Natural killer cell (primary cell): ENCODE measurements around the gene C2. TPM values are rescaled to one million over a fixed set of nuclear protein-coding genes. Genes with fewer than 3 reads are reported as not detected.

Source experiments
- ATAC-seq, 3 donors: fragments of 150-1000 bp in 2 of 3; fragments of 200-7000 bp in 1 of 3; cut with Tn5 transposase; 1 replicate in 1 of 3; 2 replicates in 2 of 3; pipeline ENCODE4 v1.10.0; 2021; ENCODE audit warnings: mild to moderate bottlenecking in 2 of 3, moderate library complexity in 2 of 3
- DNase-seq, 2 donors: peaks; one replicate each; pipeline versions ENCODE4 v3.0.0 to v3.0.0-alpha.2; 2013 to 2021; ENCODE audit warnings: mixed read lengths in 1 of 2
- H3K27ac ChIP-seq: one replicate; pipeline ENCODE4 v1.5.1; 2013; ENCODE audit warnings: mild to moderate bottlenecking, low read length
- H3K27me3 ChIP-seq: one replicate; pipeline ENCODE4 v1.6.1; 2013; ENCODE audit warnings: low read length; ENCODE audit not compliant: control insufficient read depth, insufficient read depth
- H3K36me3 ChIP-seq: one replicate; pipeline ENCODE4 v1.6.1; 2013; ENCODE audit warnings: low read length; ENCODE audit not compliant: control insufficient read depth, insufficient read depth
- H3K4me1 ChIP-seq: one replicate; pipeline ENCODE4 v1.6.1; 2013; ENCODE audit warnings: low read length; ENCODE audit not compliant: control insufficient read depth, insufficient read depth
- H3K4me3 ChIP-seq: one replicate; pipeline ENCODE4 v1.5.1; 2013; ENCODE audit warnings: low read length
- H3K9me3 ChIP-seq: one replicate; pipeline ENCODE4 v1.6.1; 2013; ENCODE audit warnings: low read length; ENCODE audit not compliant: control insufficient read depth, insufficient read depth
- H3K27ac Mint-ChIP-seq, 2 donors: one replicate each; pipeline ENCODE4 v1.8.0; 2022; ENCODE audit warnings: mild to moderate bottlenecking in 2 of 2, mixed read lengths in 2 of 2, moderate library complexity in 1 of 2
- H3K27me3 Mint-ChIP-seq, 2 donors: one replicate each; pipeline ENCODE4 v1.8.0; 2022; ENCODE audit warnings: low read depth in 2 of 2, mixed read lengths in 2 of 2
- H3K36me3 Mint-ChIP-seq: one replicate; pipeline ENCODE4 v1.8.0; 2022; ENCODE audit warnings: mixed read lengths
- H3K4me1 Mint-ChIP-seq, 2 donors: one replicate each; pipeline ENCODE4 v1.8.0; 2022; ENCODE audit warnings: mixed read lengths in 2 of 2
- H3K4me3 Mint-ChIP-seq: one replicate; pipeline ENCODE4 v1.8.0; 2022; ENCODE audit warnings: mild to moderate bottlenecking, moderate library complexity, mixed read lengths
- H3K9me3 Mint-ChIP-seq, 2 donors: one replicate each; pipeline ENCODE4 v1.8.0; 2022; ENCODE audit warnings: mixed read lengths in 2 of 2
- WGBS: methylation state at CpG from one replicate; pipeline ENCODE4 v1.1.7; 2013; ENCODE audit warnings: missing lambda C conversion rate; ENCODE audit not compliant: insufficient coverage; 5-methylcytosine and 5-hydroxymethylcytosine counted together
- intact Hi-C: fragments of 100-400 bp; cut with micrococcal nuclease; formaldehyde crosslinking; loops from one replicate; pipeline ENCODE4 v1.14.2; 2022
- total RNA-seq, 4 donors: library from RNA; stranded (reverse); fragments of 120-200 nt in 1 of 4; gene quantifications; one replicate each; pipeline versions ENCODE4 v1.2.3 to v1.2.4, GENCODE V29; 2013 to 2022
- TF ChIP-seq, protein P1 (sequence below): fragments of 200-600 bp; IDR thresholded peaks from one replicate; pipeline ENCODE4 v1.8.0; 2022; ENCODE audit warnings: antibody characterized with exemption

The C2 gene
- total RNA-seq, 3 donors from 2014 or later (not counting 1 experiment from before 2014, with no cell fraction given) = 0.55 to 1.3 (median 1.0) TPM

DNA sequence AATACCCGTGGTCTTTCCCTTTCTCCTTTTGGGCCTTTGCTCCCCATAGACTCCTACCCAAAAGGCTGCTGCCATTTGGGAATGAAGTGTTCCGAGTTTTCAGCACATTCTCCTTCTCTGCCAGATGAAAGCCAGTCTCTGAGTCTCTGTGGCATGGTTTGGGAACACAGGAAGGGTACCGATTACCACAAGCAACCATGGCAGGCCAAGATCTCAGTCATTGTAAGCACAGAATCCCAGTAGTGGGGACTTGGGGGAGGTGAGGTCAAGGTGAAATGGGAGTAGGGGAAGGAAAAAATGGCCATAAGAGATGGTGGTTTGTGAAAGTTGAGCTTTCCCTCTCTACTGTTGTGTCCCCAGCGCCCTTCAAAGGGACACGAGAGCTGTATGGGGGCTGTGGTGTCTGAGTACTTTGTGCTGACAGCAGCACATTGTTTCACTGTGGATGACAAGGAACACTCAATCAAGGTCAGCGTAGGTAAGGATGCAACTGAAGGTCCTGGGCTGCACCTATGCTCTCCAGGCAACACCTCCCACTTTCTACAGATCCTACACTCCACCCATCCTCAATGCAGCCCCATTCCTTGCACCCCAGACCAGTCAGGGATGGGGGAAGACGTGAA, 22.5 kb downstream of the C2 start:
- DNase-seq (no peak), ATAC-seq (no peak)
- Mint-ChIP-seq H3K4me3 (no peak overlapping the region), H3K27me3 (peaks cover 7 to 14% of the 10 kb centered on the region in 2 donors), H3K36me3 (peaks cover 12% of the 10 kb centered on the region), H3K9me3 (no peaks in the 10 kb centered on the region), H3K4me1 (peaks cover 0 to 8% of the 10 kb centered on the region in 2 donors), H3K27ac (peak overlapping the region in 1 of 2 donors; percentile 35)
- Histone ChIP-seq H3K27me3 (no peaks in the 10 kb centered on the region), H3K9me3 (no peaks in the 10 kb centered on the region), H3K36me3 (peaks cover 30% of the 10 kb centered on the region), H3K4me3 (no peak overlapping the region), H3K4me1 (no peaks in the 10 kb centered on the region), H3K27ac (no peak overlapping the region)
- TF ChIP-seq, protein P1, sequence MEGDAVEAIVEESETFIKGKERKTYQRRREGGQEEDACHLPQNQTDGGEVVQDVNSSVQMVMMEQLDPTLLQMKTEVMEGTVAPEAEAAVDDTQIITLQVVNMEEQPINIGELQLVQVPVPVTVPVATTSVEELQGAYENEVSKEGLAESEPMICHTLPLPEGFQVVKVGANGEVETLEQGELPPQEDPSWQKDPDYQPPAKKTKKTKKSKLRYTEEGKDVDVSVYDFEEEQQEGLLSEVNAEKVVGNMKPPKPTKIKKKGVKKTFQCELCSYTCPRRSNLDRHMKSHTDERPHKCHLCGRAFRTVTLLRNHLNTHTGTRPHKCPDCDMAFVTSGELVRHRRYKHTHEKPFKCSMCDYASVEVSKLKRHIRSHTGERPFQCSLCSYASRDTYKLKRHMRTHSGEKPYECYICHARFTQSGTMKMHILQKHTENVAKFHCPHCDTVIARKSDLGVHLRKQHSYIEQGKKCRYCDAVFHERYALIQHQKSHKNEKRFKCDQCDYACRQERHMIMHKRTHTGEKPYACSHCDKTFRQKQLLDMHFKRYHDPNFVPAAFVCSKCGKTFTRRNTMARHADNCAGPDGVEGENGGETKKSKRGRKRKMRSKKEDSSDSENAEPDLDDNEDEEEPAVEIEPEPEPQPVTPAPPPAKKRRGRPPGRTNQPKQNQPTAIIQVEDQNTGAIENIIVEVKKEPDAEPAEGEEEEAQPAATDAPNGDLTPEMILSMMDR = no peak
- 94% methylated on average over 7 of the region's 7 CpGs for WGBS
- intact Hi-C loops = no loop called here

DNA sequence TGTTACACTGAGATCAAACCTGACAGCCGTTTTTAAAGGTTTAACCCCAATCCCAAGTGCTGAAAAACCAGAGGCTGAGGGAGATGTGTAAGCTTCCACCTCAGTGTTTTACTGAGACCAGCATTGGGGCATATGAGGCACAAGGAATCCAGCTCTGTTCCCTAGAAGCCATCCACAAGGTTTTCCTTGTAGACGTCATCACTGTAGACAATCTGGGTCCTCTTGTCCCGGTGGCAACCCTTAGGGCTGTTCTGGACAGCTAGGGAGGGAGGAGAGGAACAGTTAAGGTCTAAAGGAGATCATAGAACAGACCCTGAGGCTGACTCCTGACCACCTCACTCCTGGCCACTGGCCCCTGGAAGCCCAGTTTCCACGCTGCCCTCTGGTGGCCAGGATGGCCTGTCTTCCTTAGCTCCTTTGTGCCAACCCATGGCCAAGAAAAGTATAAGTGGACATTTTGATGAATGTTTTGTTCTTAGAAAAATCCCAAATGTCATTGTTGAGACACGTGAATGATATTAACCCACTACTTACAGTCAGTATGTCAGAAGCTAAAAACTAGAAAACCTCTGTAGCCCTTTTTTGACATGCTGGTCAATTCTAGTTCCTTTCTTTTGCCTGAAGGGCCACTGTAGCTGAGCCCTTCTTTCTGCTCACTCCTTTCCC, 24.8 kb downstream of the C2 start:
- TF ChIP-seq, protein P1 = peak; percentile 52
- peaks cover 3 to 11% of the 10 kb centered on the region in 2 donors for H3K4me1 Mint-ChIP-seq
- no peaks in the 10 kb centered on the region for H3K9me3 ChIP-seq
- no peak overlapping the region for H3K4me3 Mint-ChIP-seq
- no peak overlapping the region for H3K27ac ChIP-seq
- WGBS = 77% methylated on average over 5 of the region's 5 CpGs
- peaks cover 43% of the 10 kb centered on the region for H3K36me3 ChIP-seq
- no peak overlapping the region for H3K4me3 ChIP-seq
- no peaks in the 10 kb centered on the region for H3K4me1 ChIP-seq
- no peaks in the 10 kb centered on the region for H3K27me3 ChIP-seq
- intact Hi-C loops = no loop called here
- no peaks in the 10 kb centered on the region for H3K27me3 Mint-ChIP-seq
- DNase-seq (peak in 1 of 2 donors; percentile 59), ATAC-seq (peak; percentile 50 to 73 (median 65))
- peak overlapping the region in 1 of 2 donors; percentile 19 for H3K27ac Mint-ChIP-seq
- peaks cover 14% of the 10 kb centered on the region for H3K36me3 Mint-ChIP-seq
- H3K9me3 Mint-ChIP-seq = no peaks in the 10 kb centered on the region

DNA sequence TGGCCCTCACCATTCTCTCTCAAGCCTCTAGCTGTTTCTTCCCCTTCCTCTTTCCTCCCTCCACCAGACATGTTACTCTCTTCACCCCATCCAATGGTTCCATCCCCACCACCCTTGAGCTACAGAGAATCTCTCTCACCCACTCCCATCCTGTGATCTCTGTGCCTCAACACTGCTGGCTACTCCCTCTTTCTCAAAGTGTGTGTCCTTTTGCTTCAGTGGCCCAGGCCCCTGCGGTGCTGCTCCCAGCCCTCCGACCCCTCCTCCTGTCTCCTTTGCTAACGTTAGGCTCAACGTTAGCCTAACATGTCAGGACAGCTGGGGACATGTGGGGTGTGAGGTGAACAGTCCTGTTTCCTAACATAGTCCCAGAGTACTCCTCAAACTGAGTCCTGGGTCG, 25.4 kb downstream of the C2 start:
- Mint-ChIP-seq H3K27me3 (no peaks in the 10 kb centered on the region), H3K9me3 (no peaks in the 10 kb centered on the region), H3K27ac (peak overlapping the region in 1 of 2 donors; percentile 19), H3K4me3 (no peak overlapping the region), H3K36me3 (peaks cover 14% of the 10 kb centered on the region), H3K4me1 (peaks cover 9 to 14% of the 10 kb centered on the region in 2 donors)
- peaks cover under 1% of the 10 kb centered on the region for H3K4me1 ChIP-seq
- H3K36me3 ChIP-seq = peaks cover 43% of the 10 kb centered on the region
- no peaks in the 10 kb centered on the region for H3K9me3 ChIP-seq
- intact Hi-C loops = no loop called here
- DNase-seq (no peak), ATAC-seq (peak in 1 of 3 donors; percentile 3)
- WGBS = 90% methylated on average over 5 of the region's 5 CpGs
- H3K4me3 ChIP-seq = no peak overlapping the region
- no peaks in the 10 kb centered on the region for H3K27me3 ChIP-seq
- no peak overlapping the region for H3K27ac ChIP-seq
- TF ChIP-seq, protein P1 = no peak
